ENCODE data around the gene ST3GAL5. TPM values are rescaled to one million over a fixed set of nuclear protein-coding genes. Genes with fewer than 3 reads are reported as not detected.
A peak's percentile ranks its signal among the peaks of the same experiment; 100 is the strongest.

Gene ST3GAL5
- total RNA-seq, 1 donor from 2014 or later, result 9.9 TPM

GRCh38 chr2:85911814-85912692 lies 23.3 kb upstream of the ST3GAL5 start:
- TF ChIP-seq EZH2phosphoT487 (IDR thresholded peaks at IDR 0.05), result no peak
- TF ChIP-seq EZH2 (IDR thresholded peaks at IDR 0.05), result no peak
- no peak for TF ChIP-seq CTCF (IDR thresholded peaks at IDR 0.05)
- DNase-seq (ENCODE audit: low spot score), result no peak
- no peak overlapping the region for H3K4me2 ChIP-seq
- H2AFZ ChIP-seq (replicated peaks), result no peak overlapping the region
- Mint-ChIP-seq H3K27me3 (ENCODE audit: insufficient read depth, low read depth) (peaks cover 7% of the 10 kb centered on the region), H3K9me3 (no peaks in the 10 kb centered on the region), H3K27ac (no peak overlapping the region), H3K36me3 (no peaks in the 10 kb centered on the region), H3K4me3 (no peak overlapping the region), H3K4me1 (peaks cover 11% of the 10 kb centered on the region)
- no peaks in the 10 kb centered on the region for H3F3A ChIP-seq (ENCODE audit: low read depth)
- no peak overlapping the region for H3K4me3 ChIP-seq
- H3K36me3 ChIP-seq, result no peaks in the 10 kb centered on the region
- H3K9me3 ChIP-seq (ENCODE audit: low read depth), result no peaks in the 10 kb centered on the region
- H3K27ac ChIP-seq, result no peak overlapping the region
- no peaks in the 10 kb centered on the region for H3K79me2 ChIP-seq (ENCODE audit: low read depth)
- no peaks in the 10 kb centered on the region for H3K27me3 ChIP-seq
- H3K4me1 ChIP-seq, result no peaks in the 10 kb centered on the region
- H3K9ac ChIP-seq, result no peak overlapping the region
- H4K20me1 ChIP-seq (ENCODE audit: low read depth), result no peaks in the 10 kb centered on the region

- Histone ChIP-seq H3K4me3 (no peak overlapping the region), H2AFZ (replicated peaks) (no peak overlapping the region), H3K79me2 (ENCODE audit: low read depth) (no peaks in the 10 kb centered on the region), H3F3A (ENCODE audit: low read depth) (no peaks in the 10 kb centered on the region), H3K27ac (no peak overlapping the region), H3K27me3 (no peaks in the 10 kb centered on the region), H3K9ac (no peak overlapping the region), H4K20me1 (ENCODE audit: low read depth) (no peaks in the 10 kb centered on the region), H3K4me1 (no peaks in the 10 kb centered on the region), H3K36me3 (no peaks in the 10 kb centered on the region), H3K9me3 (ENCODE audit: low read depth) (no peaks in the 10 kb centered on the region), H3K4me2 (no peak overlapping the region)
- H3K27me3 Mint-ChIP-seq (ENCODE audit: insufficient read depth, low read depth), result peaks cover 8% of the 10 kb centered on the region
- no peaks in the 10 kb centered on the region for H3K36me3 Mint-ChIP-seq
- H3K4me3 Mint-ChIP-seq, result no peak overlapping the region
- no peak for DNase-seq (ENCODE audit: low spot score)
- H3K27ac Mint-ChIP-seq, result no peak overlapping the region
- peaks cover 11% of the 10 kb centered on the region for H3K4me1 Mint-ChIP-seq
- H3K9me3 Mint-ChIP-seq, result no peaks in the 10 kb centered on the region
- TF ChIP-seq EZH2 (IDR thresholded peaks at IDR 0.05), result no peak
These were observed 22.3 kb upstream of the ST3GAL5 start for GRCh38 chr2:85911097-85911496.

- Histone ChIP-seq H3K27ac (no peak overlapping the region), H3K9me3 (ENCODE audit: low read depth) (no peaks in the 10 kb centered on the region), H3K36me3 (no peaks in the 10 kb centered on the region), H3F3A (ENCODE audit: low read depth) (no peaks in the 10 kb centered on the region), H3K79me2 (ENCODE audit: low read depth) (no peaks in the 10 kb centered on the region), H3K4me1 (peaks cover 9% of the 10 kb centered on the region), H4K20me1 (ENCODE audit: low read depth) (no peaks in the 10 kb centered on the region), H2AFZ (replicated peaks) (peak overlapping the region; percentile 1), H3K4me2 (no peak overlapping the region), H3K9ac (no peak overlapping the region), H3K4me3 (no peak overlapping the region), H3K27me3 (no peaks in the 10 kb centered on the region)
- H3K36me3 Mint-ChIP-seq, result no peaks in the 10 kb centered on the region
- TF ChIP-seq EZH2 (IDR thresholded peaks at IDR 0.05) (no peak), CTCF (IDR thresholded peaks at IDR 0.05) (no peak), EZH2phosphoT487 (IDR thresholded peaks at IDR 0.05) (no peak)
- H3K9me3 Mint-ChIP-seq, result no peaks in the 10 kb centered on the region
- DNase-seq (ENCODE audit: low spot score), result no peak
- H3K27ac Mint-ChIP-seq, result no peak overlapping the region
- peaks cover 2% of the 10 kb centered on the region for H3K27me3 Mint-ChIP-seq (ENCODE audit: insufficient read depth, low read depth)
- peaks cover 13% of the 10 kb centered on the region for H3K4me1 Mint-ChIP-seq
- H3K4me3 Mint-ChIP-seq, result no peak overlapping the region
These were observed 20.2 kb upstream of the ST3GAL5 start for GRCh38 chr2:85909005-85909404.

GRCh38 chr2:85908506-85908905 lies 19.7 kb upstream of the ST3GAL5 start:
- no peak for DNase-seq (ENCODE audit: low spot score)
- TF ChIP-seq CTCF (IDR thresholded peaks at IDR 0.05), result no peak
- no peak for TF ChIP-seq EZH2phosphoT487 (IDR thresholded peaks at IDR 0.05)
- TF ChIP-seq EZH2 (IDR thresholded peaks at IDR 0.05), result no peak
- no peaks in the 10 kb centered on the region for H3F3A ChIP-seq (ENCODE audit: low read depth)
- H3K27me3 ChIP-seq, result no peaks in the 10 kb centered on the region
- H3K36me3 ChIP-seq, result no peaks in the 10 kb centered on the region
- H3K4me2 ChIP-seq, result no peak overlapping the region
- H3K4me3 ChIP-seq, result no peak overlapping the region
- peaks cover 4% of the 10 kb centered on the region for H3K27me3 Mint-ChIP-seq (ENCODE audit: insufficient read depth, low read depth)
- H3K27ac ChIP-seq, result no peak overlapping the region
- peaks cover 9% of the 10 kb centered on the region for H3K4me1 ChIP-seq
- no peak overlapping the region for H3K9ac ChIP-seq
- H4K20me1 ChIP-seq (ENCODE audit: low read depth), result no peaks in the 10 kb centered on the region
- no peak overlapping the region for H2AFZ ChIP-seq (replicated peaks)
- no peak overlapping the region for H3K27ac Mint-ChIP-seq
- no peaks in the 10 kb centered on the region for H3K9me3 ChIP-seq (ENCODE audit: low read depth)
- H3K79me2 ChIP-seq (ENCODE audit: low read depth), result no peaks in the 10 kb centered on the region
- H3K4me1 Mint-ChIP-seq, result peaks cover 13% of the 10 kb centered on the region
- no peaks in the 10 kb centered on the region for H3K9me3 Mint-ChIP-seq
- no peaks in the 10 kb centered on the region for H3K36me3 Mint-ChIP-seq
- no peak overlapping the region for H3K4me3 Mint-ChIP-seq

Data from neural progenitor cell (in vitro differentiated cells).